ENCODE results near the gene FLNB. TPM values are rescaled to one million over a fixed set of nuclear protein-coding genes. Genes with fewer than 3 reads are reported as not detected.

Gene FLNB
- polyA plus RNA-seq, 1 donor from 2014 or later, result 10.3 TPM

- no peaks in the 10 kb centered on the region for H3K79me2 ChIP-seq (replicated peaks; ENCODE audit: insufficient read depth, low read length)
- H3F3A ChIP-seq (ENCODE audit: insufficient read depth, low read length, poor library complexity, severe bottlenecking), result no peaks in the 10 kb centered on the region
- no peaks in the 10 kb centered on the region for H3K9me3 ChIP-seq (ENCODE audit: low read length)
- H3K4me3 ChIP-seq (ENCODE audit: low read length), result no peak overlapping the region
- no peaks in the 10 kb centered on the region for H3K27me3 ChIP-seq (ENCODE audit: insufficient read depth, low read depth, low read length)
- H3K27ac ChIP-seq (ENCODE audit: low read length), result no peak overlapping the region
- TF ChIP-seq RAD21 (conservative IDR thresholded peaks at IDR 0.05), result no peak
- TF ChIP-seq CTCF (IDR thresholded peaks at IDR 0.05; ENCODE audit: poor library complexity, severe bottlenecking), result no peak
- TF ChIP-seq EP300 (conservative IDR thresholded peaks at IDR 0.05; ENCODE audit: poor library complexity, severe bottlenecking), result no peak
- TF ChIP-seq SMC3 (conservative IDR thresholded peaks at IDR 0.05; ENCODE audit: poor library complexity), result no peak
- no peak for TF ChIP-seq TAF1 (IDR thresholded peaks at IDR 0.05; ENCODE audit: low read depth)
- TF ChIP-seq EZH2 (IDR thresholded peaks at IDR 0.05; ENCODE audit: borderline replicate concordance, insufficient read depth, low read length, poor library complexity, severe bottlenecking), result no peak
- TF ChIP-seq, protein P1, sequence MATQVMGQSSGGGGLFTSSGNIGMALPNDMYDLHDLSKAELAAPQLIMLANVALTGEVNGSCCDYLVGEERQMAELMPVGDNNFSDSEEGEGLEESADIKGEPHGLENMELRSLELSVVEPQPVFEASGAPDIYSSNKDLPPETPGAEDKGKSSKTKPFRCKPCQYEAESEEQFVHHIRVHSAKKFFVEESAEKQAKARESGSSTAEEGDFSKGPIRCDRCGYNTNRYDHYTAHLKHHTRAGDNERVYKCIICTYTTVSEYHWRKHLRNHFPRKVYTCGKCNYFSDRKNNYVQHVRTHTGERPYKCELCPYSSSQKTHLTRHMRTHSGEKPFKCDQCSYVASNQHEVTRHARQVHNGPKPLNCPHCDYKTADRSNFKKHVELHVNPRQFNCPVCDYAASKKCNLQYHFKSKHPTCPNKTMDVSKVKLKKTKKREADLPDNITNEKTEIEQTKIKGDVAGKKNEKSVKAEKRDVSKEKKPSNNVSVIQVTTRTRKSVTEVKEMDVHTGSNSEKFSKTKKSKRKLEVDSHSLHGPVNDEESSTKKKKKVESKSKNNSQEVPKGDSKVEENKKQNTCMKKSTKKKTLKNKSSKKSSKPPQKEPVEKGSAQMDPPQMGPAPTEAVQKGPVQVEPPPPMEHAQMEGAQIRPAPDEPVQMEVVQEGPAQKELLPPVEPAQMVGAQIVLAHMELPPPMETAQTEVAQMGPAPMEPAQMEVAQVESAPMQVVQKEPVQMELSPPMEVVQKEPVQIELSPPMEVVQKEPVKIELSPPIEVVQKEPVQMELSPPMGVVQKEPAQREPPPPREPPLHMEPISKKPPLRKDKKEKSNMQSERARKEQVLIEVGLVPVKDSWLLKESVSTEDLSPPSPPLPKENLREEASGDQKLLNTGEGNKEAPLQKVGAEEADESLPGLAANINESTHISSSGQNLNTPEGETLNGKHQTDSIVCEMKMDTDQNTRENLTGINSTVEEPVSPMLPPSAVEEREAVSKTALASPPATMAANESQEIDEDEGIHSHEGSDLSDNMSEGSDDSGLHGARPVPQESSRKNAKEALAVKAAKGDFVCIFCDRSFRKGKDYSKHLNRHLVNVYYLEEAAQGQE (IDR thresholded peaks at IDR 0.05; ENCODE audit: borderline replicate concordance), result no peak
- no peak for TF ChIP-seq MXI1 (conservative IDR thresholded peaks at IDR 0.05; ENCODE audit: poor library complexity, severe bottlenecking)
- no peak for TF ChIP-seq POLR2AphosphoS5 (IDR thresholded peaks at IDR 0.05)
- no peak overlapping the region for H2AFZ ChIP-seq (ENCODE audit: low read depth, low read length)
- no peak overlapping the region for H3K9ac ChIP-seq (ENCODE audit: low read length)
- H3K36me3 ChIP-seq (ENCODE audit: insufficient read depth, low read length), result no peaks in the 10 kb centered on the region
- H4K20me1 ChIP-seq (ENCODE audit: insufficient read depth), result no peaks in the 10 kb centered on the region
- H3K4me2 ChIP-seq (ENCODE audit: low read length), result no peak overlapping the region
- H3K9me2 ChIP-seq (ENCODE audit: insufficient read depth, low read length), result no peaks in the 10 kb centered on the region
Observed at GRCh38 chr3:57980416-57980815, 27.8 kb upstream of the FLNB start.

- Histone ChIP-seq H3K9ac (ENCODE audit: low read length) (no peak overlapping the region), H3K27ac (ENCODE audit: low read length) (no peak overlapping the region), H3K4me3 (ENCODE audit: low read length) (no peak overlapping the region), H3K9me3 (ENCODE audit: low read length) (no peaks in the 10 kb centered on the region), H3K36me3 (ENCODE audit: insufficient read depth, low read length) (no peaks in the 10 kb centered on the region), H3K27me3 (ENCODE audit: insufficient read depth, low read depth, low read length) (no peaks in the 10 kb centered on the region), H3K9me2 (ENCODE audit: insufficient read depth, low read length) (no peaks in the 10 kb centered on the region), H3K4me2 (ENCODE audit: low read length) (no peak overlapping the region), H2AFZ (ENCODE audit: low read depth, low read length) (no peak overlapping the region), H3K79me2 (replicated peaks; ENCODE audit: insufficient read depth, low read length) (no peaks in the 10 kb centered on the region), H4K20me1 (ENCODE audit: insufficient read depth) (no peaks in the 10 kb centered on the region), H3F3A (ENCODE audit: insufficient read depth, low read length, poor library complexity, severe bottlenecking) (no peaks in the 10 kb centered on the region)
- TF ChIP-seq EP300 (conservative IDR thresholded peaks at IDR 0.05; ENCODE audit: poor library complexity, severe bottlenecking) (no peak), TAF1 (IDR thresholded peaks at IDR 0.05; ENCODE audit: low read depth) (no peak), POLR2AphosphoS5 (IDR thresholded peaks at IDR 0.05) (no peak), EZH2 (IDR thresholded peaks at IDR 0.05; ENCODE audit: borderline replicate concordance, insufficient read depth, low read length, poor library complexity, severe bottlenecking) (no peak), RAD21 (conservative IDR thresholded peaks at IDR 0.05) (no peak)
Observed at GRCh38 chr3:57981483-57982087, 26.6 kb upstream of the FLNB start.
